Endodermal cell (in vitro differentiated cells): Measurements from ENCODE around the gene SLC48A1. TPM values are rescaled to one million over a fixed set of nuclear protein-coding genes. Genes with fewer than 3 reads are reported as not detected.

Experiments used
- DNase-seq: peaks from one replicate; pipeline ENCODE4 v3.0.0-alpha.2; 2017
- H3K27ac ChIP-seq: 2 replicates; pipeline ENCODE4 v1.5.1; 2013; ENCODE audit warnings: mild to moderate bottlenecking, low read depth, low read length, moderate library complexity
- H3K27me3 ChIP-seq: 2 replicates; pipeline ENCODE4 v1.6.1; 2013; ENCODE audit warnings: mild to moderate bottlenecking, low read length, moderate library complexity; ENCODE audit not compliant: insufficient read depth, control insufficient read depth, poor library complexity, severe bottlenecking
- H3K36me3 ChIP-seq: 2 replicates; pipeline ENCODE4 v1.7.0; 2013; ENCODE audit warnings: mild to moderate bottlenecking, low read length, moderate library complexity; ENCODE audit not compliant: control insufficient read depth, insufficient read depth
- H3K4me1 ChIP-seq: one replicate; pipeline ENCODE4 v1.7.0; 2013; ENCODE audit warnings: low read length; ENCODE audit not compliant: control insufficient read depth, insufficient read depth
- H3K4me3 ChIP-seq: 2 replicates; pipeline ENCODE4 v1.5.1; 2013; ENCODE audit warnings: mild to moderate bottlenecking, low read length, moderate library complexity
- H3K9ac ChIP-seq: 2 replicates; pipeline ENCODE4 v1.6.1; 2013; ENCODE audit warnings: mild to moderate bottlenecking, low read length, moderate library complexity; ENCODE audit not compliant: poor library complexity, severe bottlenecking; ENCODE audit errors: extremely low read depth
- H3K9me3 ChIP-seq: 2 replicates; pipeline ENCODE4 v1.6.1; 2013; ENCODE audit warnings: mild to moderate bottlenecking, low read length, moderate library complexity; ENCODE audit not compliant: control insufficient read depth
- H3K27ac Mint-ChIP-seq: 2 replicates; pipeline ENCODE4 v1.8.0; 2020; ENCODE audit warnings: mixed read lengths
- H3K27me3 Mint-ChIP-seq: 2 replicates; pipeline ENCODE4 v1.8.0; 2021; ENCODE audit warnings: mild to moderate bottlenecking, mixed read lengths; ENCODE audit not compliant: insufficient read depth
- H3K36me3 Mint-ChIP-seq: 2 replicates; pipeline ENCODE4 v1.8.0; 2020; ENCODE audit warnings: low read depth, mixed read lengths
- H3K4me1 Mint-ChIP-seq: 2 replicates; pipeline ENCODE4 v1.8.0; 2020; ENCODE audit warnings: mixed read lengths
- H3K4me3 Mint-ChIP-seq: 2 replicates; pipeline ENCODE4 v1.8.0; 2020; ENCODE audit warnings: mild to moderate bottlenecking, moderate library complexity, mixed read lengths
- H3K9me3 Mint-ChIP-seq: 2 replicates; pipeline ENCODE4 v1.8.0; 2020; ENCODE audit warnings: mild to moderate bottlenecking, mixed read lengths
- WGBS, 2 experiments: methylation state at CpG; one replicate each; pipeline versions ENCODE4 v1.1.5 to v1.1.7; 2013; ENCODE audit warnings: missing lambda C conversion rate in 2 of 2, mixed read lengths in 1 of 2; ENCODE audit not compliant: insufficient coverage in 1 of 2, insufficient read length in 1 of 2; 5-methylcytosine and 5-hydroxymethylcytosine counted together
- total RNA-seq, 2 donors: library from RNA; stranded (reverse); fragmentation: NEBNext Ultra II Directional in 1 of 2; extraction: Animal tissue kit (Norgen Biotek cat#: 25700) in 1 of 2; gene quantifications; 2 replicates in 1 of 2; 3 replicates in 1 of 2; pipeline ENCODE4 v1.2.1, GENCODE V29; 2021
- TF ChIP-seq, protein P1 (sequence below): fragments of 200-600 bp; sonication (generic); conservative IDR thresholded peaks from 2 replicates; pipeline ENCODE4 v1.5.0; 2021; ENCODE audit warnings: antibody characterized with exemption, mild to moderate bottlenecking

Gene SLC48A1
- total RNA-seq, 2 donors from 2014 or later = 21.3 to 30.4 TPM

DNA sequence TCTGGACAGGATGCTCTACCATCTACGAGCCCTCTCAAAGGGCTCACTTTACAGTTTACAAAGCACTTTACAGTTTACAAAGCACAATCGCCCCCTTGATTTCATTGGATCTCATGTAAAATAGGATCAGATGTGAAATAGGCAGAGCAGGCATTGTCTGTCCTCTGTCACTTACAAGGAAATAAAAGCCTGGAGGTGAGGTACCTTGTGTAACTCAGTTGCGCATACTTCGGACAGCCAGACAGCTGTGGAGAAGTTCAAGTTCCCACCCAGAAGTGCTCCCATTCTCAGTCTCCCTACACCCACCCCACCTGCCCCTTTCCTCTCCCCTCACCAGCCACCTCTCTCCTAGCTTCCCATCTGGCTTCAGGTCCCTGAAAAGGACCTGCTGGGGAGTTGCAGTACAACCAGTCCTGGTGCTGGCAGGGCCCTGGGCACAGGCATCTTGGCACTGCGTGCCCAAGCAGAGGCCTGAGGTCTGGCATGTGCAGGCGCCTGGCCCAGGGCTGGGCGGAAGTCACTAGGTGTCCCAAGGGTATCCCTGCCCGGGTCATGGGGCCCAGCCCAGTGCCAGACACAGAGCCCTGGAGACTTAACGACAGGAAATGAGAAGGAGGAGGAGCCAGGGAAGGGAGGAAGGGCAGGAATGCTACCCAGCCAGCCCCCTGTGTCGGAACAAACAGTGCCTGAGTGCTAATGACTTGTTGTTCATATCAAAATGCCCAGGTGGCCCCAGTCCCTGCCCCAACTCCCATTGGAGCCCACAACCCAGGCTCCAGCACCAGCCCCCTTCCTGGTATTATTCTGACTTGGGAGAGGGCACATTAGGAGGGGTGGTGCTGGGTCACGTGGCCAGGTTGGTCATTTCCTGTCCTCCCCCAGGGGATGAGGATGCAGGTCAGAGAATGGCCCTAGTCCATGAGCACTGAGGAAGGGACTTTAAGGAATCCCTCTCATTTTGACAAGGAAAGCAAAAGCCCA, 19.7 kb upstream of the SLC48A1 start:
- H3K27ac ChIP-seq = no peak overlapping the region
- peak overlapping the region; percentile 26 for H3K4me3 Mint-ChIP-seq
- H3K27ac Mint-ChIP-seq = peak overlapping the region; percentile 96
- no peak overlapping the region for H3K4me3 ChIP-seq
- no peaks in the 10 kb centered on the region for H3K27me3 Mint-ChIP-seq
- H3K4me1 ChIP-seq = peaks cover 8% of the 10 kb centered on the region
- WGBS, 2 experiments = 63 to 75% methylated on average over 6 to 11 of the region's 11 CpGs
- H3K36me3 Mint-ChIP-seq = peaks cover 15% of the 10 kb centered on the region
- H3K9ac ChIP-seq = no peak overlapping the region
- H3K27me3 ChIP-seq = no peaks in the 10 kb centered on the region
- TF ChIP-seq, protein P1, sequence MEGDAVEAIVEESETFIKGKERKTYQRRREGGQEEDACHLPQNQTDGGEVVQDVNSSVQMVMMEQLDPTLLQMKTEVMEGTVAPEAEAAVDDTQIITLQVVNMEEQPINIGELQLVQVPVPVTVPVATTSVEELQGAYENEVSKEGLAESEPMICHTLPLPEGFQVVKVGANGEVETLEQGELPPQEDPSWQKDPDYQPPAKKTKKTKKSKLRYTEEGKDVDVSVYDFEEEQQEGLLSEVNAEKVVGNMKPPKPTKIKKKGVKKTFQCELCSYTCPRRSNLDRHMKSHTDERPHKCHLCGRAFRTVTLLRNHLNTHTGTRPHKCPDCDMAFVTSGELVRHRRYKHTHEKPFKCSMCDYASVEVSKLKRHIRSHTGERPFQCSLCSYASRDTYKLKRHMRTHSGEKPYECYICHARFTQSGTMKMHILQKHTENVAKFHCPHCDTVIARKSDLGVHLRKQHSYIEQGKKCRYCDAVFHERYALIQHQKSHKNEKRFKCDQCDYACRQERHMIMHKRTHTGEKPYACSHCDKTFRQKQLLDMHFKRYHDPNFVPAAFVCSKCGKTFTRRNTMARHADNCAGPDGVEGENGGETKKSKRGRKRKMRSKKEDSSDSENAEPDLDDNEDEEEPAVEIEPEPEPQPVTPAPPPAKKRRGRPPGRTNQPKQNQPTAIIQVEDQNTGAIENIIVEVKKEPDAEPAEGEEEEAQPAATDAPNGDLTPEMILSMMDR = no peak
- H3K9me3 ChIP-seq = no peaks in the 10 kb centered on the region
- DNase-seq = peak; percentile 96
- no peaks in the 10 kb centered on the region for H3K36me3 ChIP-seq
- no peaks in the 10 kb centered on the region for H3K9me3 Mint-ChIP-seq
- peaks cover 52% of the 10 kb centered on the region for H3K4me1 Mint-ChIP-seq

DNA sequence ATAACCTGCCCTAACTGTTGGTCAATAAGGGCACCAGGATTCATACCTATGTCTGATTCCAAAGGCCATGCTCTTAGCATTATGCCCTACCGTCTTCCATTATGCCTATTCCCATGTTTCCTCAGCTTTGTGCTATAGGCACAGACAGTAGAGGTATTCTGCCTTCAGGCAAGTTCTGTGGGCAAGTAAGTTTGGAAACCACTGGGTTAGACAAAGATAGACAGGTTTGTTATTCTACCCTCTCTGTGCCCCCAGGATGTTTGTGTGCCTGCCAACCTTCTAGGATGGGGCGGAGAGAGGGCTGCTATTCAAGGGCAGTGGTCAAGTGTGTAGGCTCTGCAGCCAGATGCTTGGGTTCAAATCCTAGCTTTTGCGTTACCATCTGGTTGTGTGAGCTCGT, 18.9 kb upstream of the SLC48A1 start:
- Histone ChIP-seq H3K4me3 (no peak overlapping the region), H3K27me3 (no peaks in the 10 kb centered on the region), H3K27ac (no peak overlapping the region), H3K4me1 (peaks cover 8% of the 10 kb centered on the region), H3K9me3 (no peaks in the 10 kb centered on the region), H3K9ac (no peak overlapping the region), H3K36me3 (no peaks in the 10 kb centered on the region)
- Mint-ChIP-seq H3K4me1 (peaks cover 52% of the 10 kb centered on the region), H3K27me3 (no peaks in the 10 kb centered on the region), H3K36me3 (peaks cover 9% of the 10 kb centered on the region), H3K4me3 (no peak overlapping the region), H3K27ac (no peak overlapping the region), H3K9me3 (no peaks in the 10 kb centered on the region)
- WGBS, 2 experiments = 94 to 100% methylated on average over 1 to 4 of the region's 4 CpGs
- DNase-seq = no peak
- TF ChIP-seq, protein P1 = no peak

DNA sequence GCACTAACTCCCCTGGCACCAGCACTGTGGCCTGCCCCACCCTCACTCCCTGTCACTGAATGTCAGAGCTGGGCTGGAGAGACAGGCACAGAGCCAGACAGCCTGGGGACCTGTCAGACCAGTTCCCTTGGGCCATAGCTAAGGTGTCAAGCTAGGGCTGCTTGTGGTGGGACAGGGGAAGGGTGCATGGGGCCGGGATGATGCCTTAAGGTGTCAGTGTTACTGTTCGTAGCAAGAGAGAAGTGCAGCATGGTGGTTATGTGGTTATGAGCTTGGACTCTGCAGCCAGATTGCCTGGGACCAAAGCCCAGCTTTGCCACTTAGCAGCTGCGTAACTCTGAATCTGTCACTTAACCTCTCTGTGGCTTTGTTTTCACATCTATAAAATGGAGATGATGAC, 18.2 kb upstream of the SLC48A1 start:
- H3K27ac Mint-ChIP-seq = no peak overlapping the region

More for the DNA sequence above, 18.2 kb upstream of the SLC48A1 start:
- Mint-ChIP-seq H3K27me3 (no peaks in the 10 kb centered on the region), H3K4me1 (peaks cover 52% of the 10 kb centered on the region), H3K4me3 (no peak overlapping the region), H3K9me3 (no peaks in the 10 kb centered on the region), H3K36me3 (peaks cover 6% of the 10 kb centered on the region)
- DNase-seq = peak; percentile 68
- 89 to 98% methylated on average over 2 to 3 of the region's 3 CpGs for WGBS, 2 experiments
- Histone ChIP-seq H3K27me3 (no peaks in the 10 kb centered on the region), H3K4me1 (peaks cover 8% of the 10 kb centered on the region), H3K4me3 (no peak overlapping the region), H3K27ac (no peak overlapping the region), H3K9ac (no peak overlapping the region), H3K9me3 (no peaks in the 10 kb centered on the region), H3K36me3 (no peaks in the 10 kb centered on the region)
- TF ChIP-seq, protein P1 = no peak
